HAP-1 (cell line): Measurements from ENCODE around the gene FKBP2.
"Not testable (repeated sequence)": the region's sequence is repeated elsewhere in the genome, so short reads cannot be mapped to it uniquely, and the experiment has no call there.

Experiments used
- DNase-seq, 2 experiments: peaks; one replicate each; pipeline ENCODE4 v3.0.0-alpha.2; 2016 to 2020; ENCODE audit warnings: low spot score in 2 of 2
- H3K27me3 ChIP-seq: fragments of 250-450 bp; sonication (Bioruptor Pico); 2 replicates; pipeline ENCODE4 v1.5.1; 2020; ENCODE audit warnings: low read depth, mild to moderate bottlenecking, moderate library complexity
- H3K36me3 ChIP-seq: fragments of 250-450 bp; sonication (Bioruptor Pico); replicated peaks from 2 replicates; pipeline ENCODE4 v1.5.1; 2020; ENCODE audit warnings: mild to moderate bottlenecking
- H3K4me1 ChIP-seq: fragments of 250-450 bp; sonication (Bioruptor Pico); 2 replicates; pipeline ENCODE4 v1.5.1; 2020; ENCODE audit warnings: mild to moderate bottlenecking
- H3K4me3 ChIP-seq: fragments of 250-450 bp; sonication (Bioruptor Pico); 2 replicates; pipeline ENCODE4 v1.5.1; 2020; ENCODE audit warnings: mild to moderate bottlenecking, moderate library complexity
- H3K9me3 ChIP-seq: fragments of 250-450 bp; sonication (Bioruptor Pico); 2 replicates; pipeline ENCODE4 v1.5.1; 2020; ENCODE audit warnings: mild to moderate bottlenecking, moderate library complexity
- in situ Hi-C: fragments of 300-500 bp; cut with MboI; formaldehyde crosslinking; loops from 3 replicates; pipeline ENCODE4 v1.14.3; 2020; ENCODE audit warnings: low sequenced_read_pairs, inconsistent platforms, mixed read lengths

FKBP2 gene

GRCh38 chr11:64245401-64245796 is 4.5 kb downstream of the FKBP2 start:
- peak overlapping the region; percentile 78 for H3K4me3 ChIP-seq
- H3K27me3 ChIP-seq = no peaks in the 10 kb centered on the region
- H3K36me3 ChIP-seq = peaks cover 30% of the 10 kb centered on the region
- no peaks in the 10 kb centered on the region for H3K9me3 ChIP-seq
- peaks cover 16% of the 10 kb centered on the region for H3K4me1 ChIP-seq
- no peak for DNase-seq
- in situ Hi-C loops = no loop called here

GRCh38 chr11:64245797-64246620 is 5.1 kb downstream of the FKBP2 start:
- peak; percentile 11 to 68 for DNase-seq
- no peaks in the 10 kb centered on the region for H3K27me3 ChIP-seq
- peaks cover 20% of the 10 kb centered on the region for H3K4me1 ChIP-seq
- in situ Hi-C loops = no loop called here
- no peaks in the 10 kb centered on the region for H3K9me3 ChIP-seq
- peak overlapping the region; percentile 78 for H3K4me3 ChIP-seq
- peaks cover 28% of the 10 kb centered on the region for H3K36me3 ChIP-seq

GRCh38 chr11:64246621-64246870 is 5.7 kb downstream of the FKBP2 start:
- peak overlapping the region; percentile 78 for H3K4me3 ChIP-seq
- H3K4me1 ChIP-seq = peaks cover 20% of the 10 kb centered on the region
- H3K27me3 ChIP-seq, H3K9me3 ChIP-seq, DNase-seq, in situ Hi-C loops: not testable (repeated sequence)
- H3K36me3 ChIP-seq = peaks cover 27% of the 10 kb centered on the region

- peak; percentile 88 to 96 for DNase-seq
- H3K4me3 ChIP-seq = peak within 1 kb of the TSS; percentile 78
- H3K36me3 ChIP-seq = peaks cover 25% of the 10 kb centered on the region
- no peaks in the 10 kb centered on the region for H3K9me3 ChIP-seq
- in situ Hi-C loops = no loop called here
- H3K27me3 ChIP-seq = no peaks in the 10 kb centered on the region
- peaks cover 20% of the 10 kb centered on the region for H3K4me1 ChIP-seq
These were observed 6.2 kb downstream of the FKBP2 start, which contains the start of gene PPP1R14B for GRCh38 chr11:64246871-64247728. PPP1R14B (minus strand) TSS chr11:64246943; CDS start chr11:64246673, 270 bp downstream.

- peaks cover 14% of the 10 kb centered on the region for H3K4me1 ChIP-seq
- DNase-seq = no peak
- H3K27me3 ChIP-seq = no peaks in the 10 kb centered on the region
- in situ Hi-C loops = no loop called here
- peak overlapping the region; percentile 37 for H3K4me3 ChIP-seq
- no peaks in the 10 kb centered on the region for H3K9me3 ChIP-seq
- H3K36me3 ChIP-seq = peaks cover 20% of the 10 kb centered on the region
These were observed 7.0 kb downstream of the FKBP2 start for GRCh38 chr11:64247729-64248531.

GRCh38 chr11:64248578-64248977 is 7.7 kb downstream of the FKBP2 start:
- in situ Hi-C loops = no loop called here
- DNase-seq = no peak
- Histone ChIP-seq H3K4me1 (peaks cover 12% of the 10 kb centered on the region), H3K27me3 (no peaks in the 10 kb centered on the region), H3K36me3 (peaks cover 14% of the 10 kb centered on the region), H3K4me3 (no peak overlapping the region), H3K9me3 (no peaks in the 10 kb centered on the region)

GRCh38 chr11:64249038-64249437 is 8.1 kb downstream of the FKBP2 start:
- Histone ChIP-seq H3K4me1 (peaks cover 12% of the 10 kb centered on the region), H3K9me3 (no peaks in the 10 kb centered on the region), H3K4me3 (no peak overlapping the region), H3K36me3 (peaks cover 11% of the 10 kb centered on the region), H3K27me3 (no peaks in the 10 kb centered on the region)
- DNase-seq = no peak
- in situ Hi-C loops = no loop called here

GRCh38 chr11:64249563-64250414 is 8.9 kb downstream of the FKBP2 start:
- peak overlapping the region; percentile 70 for H3K4me3 ChIP-seq
- peaks cover 12% of the 10 kb centered on the region for H3K4me1 ChIP-seq
- no peak for DNase-seq
- in situ Hi-C loops = loop anchor here (25.0 kb wide), 1 partner anchor 863 kb away; the partner anchor contains the start of genes FAU, MRPL49, TM7SF2 and ZNHIT2
- peaks cover 10% of the 10 kb centered on the region for H3K36me3 ChIP-seq
- no peaks in the 10 kb centered on the region for H3K27me3 ChIP-seq
- no peaks in the 10 kb centered on the region for H3K9me3 ChIP-seq

- Histone ChIP-seq H3K36me3 (peaks cover 9% of the 10 kb centered on the region), H3K9me3 (no peaks in the 10 kb centered on the region), H3K4me1 (peaks cover 12% of the 10 kb centered on the region), H3K27me3 (no peaks in the 10 kb centered on the region), H3K4me3 (peak overlapping the region; percentile 70)
- in situ Hi-C loops = loop anchor here (25.0 kb wide), 1 partner anchor 862 kb away; the partner anchor contains the start of genes FAU, MRPL49, TM7SF2 and ZNHIT2
- peak in 1 of 2 experiments; percentile 32 for DNase-seq
These were observed 9.6 kb downstream of the FKBP2 start for GRCh38 chr11:64250415-64251015.

GRCh38 chr11:64251016-64251752 is 10.3 kb downstream of the FKBP2 start, which contains the start of gene PLCB3:
PLCB3 (plus strand) TSS chr11:64251530; CDS start chr11:64251650, 120 bp downstream.
- Histone ChIP-seq H3K4me3 (peak within 1 kb of the TSS; percentile 70), H3K36me3 (peaks cover 15% of the 10 kb centered on the region), H3K27me3 (no peaks in the 10 kb centered on the region), H3K9me3 (no peaks in the 10 kb centered on the region), H3K4me1 (peaks cover 12% of the 10 kb centered on the region)
- in situ Hi-C loops = loop anchor here (25.0 kb wide), 1 partner anchor 861 kb away; the partner anchor contains the start of genes FAU, MRPL49, TM7SF2 and ZNHIT2
- peak; percentile 33 to 69 for DNase-seq

GRCh38 chr11:64251753-64252002 is 10.8 kb downstream of the FKBP2 start:
- peaks cover 12% of the 10 kb centered on the region for H3K4me1 ChIP-seq
- peak overlapping the region; percentile 70 for H3K4me3 ChIP-seq
- peaks cover 20% of the 10 kb centered on the region for H3K36me3 ChIP-seq
- in situ Hi-C loops = loop anchor here (25.0 kb wide), 1 partner anchor 861 kb away; the partner anchor contains the start of genes FAU, MRPL49, TM7SF2 and ZNHIT2
- H3K27me3 ChIP-seq = no peaks in the 10 kb centered on the region
- H3K9me3 ChIP-seq = no peaks in the 10 kb centered on the region
- no peak for DNase-seq
